Endothelial cell of umbilical vein (primary cell): ENCODE measurements around the gene NEK6. TPM values are rescaled to one million over a fixed set of nuclear protein-coding genes. Genes with fewer than 3 reads are reported as not detected.

Experiments
- BruUV-seq: library from RNA; stranded (reverse); fragments of 400-500 nt; replicated peaks from 2 replicates; lab custom pipeline; 2021; lab: Mats Ljungman, UMichigan
- CTCF ChIA-PET: fragments of 300-600, 350-600 bp; sonication (Branson Sonifier 250); formaldehyde crosslinking; loops from one replicate; lab custom pipeline; 2021; ENCODE audit warnings: antibody characterized with exemption, inconsistent platforms; lab: Charles Lee
- POLR2A ChIA-PET: fragments of 300-600, 350-600 bp; sonication (Branson Sonifier 250); formaldehyde crosslinking; loops from one replicate; lab custom pipeline; 2021; ENCODE audit warnings: antibody characterized with exemption, inconsistent platforms; lab: Charles Lee
- DNase-seq: peaks from one replicate; pipeline ENCODE4 v3.0.0-alpha.2; 2011; ENCODE audit warnings: low read depth, low spot score
- FAIRE-seq: peaks from 2 replicates; lab custom pipeline; 2011; peaks lifted over from hg19 to GRCh38; lab: Jason Lieb, UNC
- H2AFZ ChIP-seq: 2 replicates; pipeline ENCODE4 v1.6.0; 2012; ENCODE audit warnings: low read depth, low read length, control low read depth, inconsistent platforms
- H3K27ac ChIP-seq: 2 replicates; pipeline ENCODE4 v1.5.1; 2011; ENCODE audit warnings: low read depth, mild to moderate bottlenecking, control low read depth, low read length, moderate library complexity; ENCODE audit not compliant: insufficient read depth
- H3K27me3 ChIP-seq, 2 experiments: 2 replicates each; pipeline versions ENCODE4 v1.6.0 to v1.6.1; 2011; ENCODE audit warnings: low read length in 2 of 2, mixed read lengths in 1 of 2; ENCODE audit not compliant: control insufficient read depth in 2 of 2, insufficient read depth in 2 of 2
- H3K36me3 ChIP-seq, 2 experiments: 2 replicates in 1 of 2; 3 replicates in 1 of 2; pipeline ENCODE4 v1.5.1; 2011; ENCODE audit warnings: low read length in 2 of 2, mild to moderate bottlenecking in 1 of 2, moderate library complexity in 1 of 2; ENCODE audit not compliant: control insufficient read depth in 2 of 2, insufficient read depth in 2 of 2; ENCODE audit errors: extremely low read depth in 1 of 2
- H3K4me1 ChIP-seq: 3 replicates; pipeline ENCODE4 v1.5.1; 2011; ENCODE audit warnings: mild to moderate bottlenecking, low read length; ENCODE audit not compliant: control insufficient read depth, insufficient read depth; ENCODE audit errors: extremely low read depth
- H3K4me2 ChIP-seq: 2 replicates; pipeline ENCODE4 v1.6.1; 2011; ENCODE audit warnings: low read length, control low read depth, mixed read lengths; ENCODE audit not compliant: insufficient read depth
- H3K4me3 ChIP-seq, 3 experiments: fragments of 200-600 bp in 1 of 3; sonication (generic), shearing (Covaris generic) in 1 of 3; replicated peaks in 1 of 3; 2 replicates each; pipeline ENCODE4 v1.5.1; 2011 to 2016; ENCODE audit warnings: control low read depth in 3 of 3, low read length in 3 of 3, mild to moderate bottlenecking in 2 of 3, inconsistent platforms in 1 of 3, low read depth in 1 of 3, moderate library complexity in 1 of 3; ENCODE audit not compliant: insufficient read depth in 1 of 3
- H3K79me2 ChIP-seq: 2 replicates; pipeline ENCODE4 v1.6.0; 2012; ENCODE audit warnings: low read length, inconsistent platforms; ENCODE audit not compliant: control insufficient read depth, insufficient read depth
- H3K9ac ChIP-seq: replicated peaks from 2 replicates; pipeline ENCODE3; 2011; ENCODE audit warnings: low read length, control low read depth; ENCODE audit not compliant: insufficient read depth; ENCODE audit errors: extremely low read depth
- H3K9me1 ChIP-seq: replicated peaks from 3 replicates; pipeline ENCODE4 v1.6.0; 2011; ENCODE audit warnings: mild to moderate bottlenecking, low read length; ENCODE audit not compliant: control insufficient read depth, insufficient read depth; ENCODE audit errors: extremely low read depth
- H3K9me3 ChIP-seq: replicated peaks from 2 replicates; pipeline ENCODE4 v1.5.1; 2012; ENCODE audit warnings: low read length, inconsistent platforms; ENCODE audit not compliant: control insufficient read depth, insufficient read depth
- H4K20me1 ChIP-seq: replicated peaks from 2 replicates; pipeline ENCODE3; 2011; ENCODE audit warnings: mild to moderate bottlenecking, low read length; ENCODE audit not compliant: control insufficient read depth, insufficient read depth; ENCODE audit errors: extremely low read depth
- CTCF ChIP-seq, 2 donors: IDR thresholded peaks; 1 replicate in 1 of 2; 2 replicates in 1 of 2; pipeline ENCODE4 v1.5.1; 2011; ENCODE audit warnings: low read length in 2 of 2, mild to moderate bottlenecking in 2 of 2, moderate library complexity in 2 of 2, control low read depth in 1 of 2, inconsistent platforms in 1 of 2, low read depth in 1 of 2; ENCODE audit not compliant: insufficient read depth in 1 of 2; ENCODE audit errors: extremely low read depth in 1 of 2
- EZH2 ChIP-seq: IDR thresholded peaks from 2 replicates; pipeline ENCODE4 v1.6.1; 2012; ENCODE audit warnings: borderline replicate concordance, low read depth, mild to moderate bottlenecking, moderate library complexity, low read length, inconsistent platforms; ENCODE audit not compliant: severe bottlenecking
- FOS ChIP-seq: IDR thresholded peaks from 2 replicates; pipeline ENCODE4 v1.6.1; 2011; ENCODE audit warnings: mild to moderate bottlenecking, low read length, moderate library complexity, borderline replicate concordance; ENCODE audit not compliant: insufficient read depth
- GATA2 ChIP-seq: IDR thresholded peaks from 2 replicates; pipeline ENCODE4 v1.7.0; 2011; ENCODE audit warnings: low read depth, mild to moderate bottlenecking, moderate library complexity, mixed read lengths, low read length; ENCODE audit not compliant: insufficient read length, insufficient read depth
- JUN ChIP-seq: IDR thresholded peaks from 2 replicates; pipeline ENCODE4 v1.6.1; 2011; ENCODE audit warnings: borderline replicate concordance, low read depth; ENCODE audit not compliant: insufficient read length, insufficient read depth
- MAX ChIP-seq: IDR thresholded peaks from 2 replicates; pipeline ENCODE4 v1.6.1; 2011; ENCODE audit not compliant: insufficient read depth, insufficient read length
- MYC ChIP-seq: IDR thresholded peaks from one replicate; pipeline ENCODE4 v1.6.1; 2011; ENCODE audit warnings: mild to moderate bottlenecking, low read depth, low read length
- POLR2A ChIP-seq: IDR thresholded peaks from 2 replicates; pipeline ENCODE4 v1.6.1; 2012; ENCODE audit warnings: low read depth, mild to moderate bottlenecking, control low read depth, low read length
- POLR2AphosphoS5 ChIP-seq: IDR thresholded peaks from 2 replicates; pipeline ENCODE4 v1.6.1; 2012; ENCODE audit warnings: low read depth, mild to moderate bottlenecking, control low read depth, low read length, moderate library complexity; ENCODE audit not compliant: insufficient read depth
- dilution Hi-C: fragments of 300-500 bp; cut with MboI; formaldehyde crosslinking; loops from one replicate; pipeline ENCODE4 v1.15.0; 2019; ENCODE audit warnings: low sequenced_read_pairs; ENCODE audit not compliant: extremely low pct_ligation_motif_present
- intact Hi-C: fragments of 100-400 bp; cut with micrococcal nuclease; formaldehyde crosslinking; loops from one replicate; pipeline ENCODE4 v1.10.0; 2022
- polyA plus RNA-seq, 4 experiments: library from polyadenylated mRNA; depleted of rRNA in 3 of 4; stranded (reverse) in 3 of 4; unstranded in 1 of 4; fragments of >200 nt; gene quantifications; 2 replicates each; pipeline versions ENCODE4 v1.2.1 to v1.2.3, GENCODE V29; 2011 to 2012; ENCODE audit warnings: missing spikeins in 1 of 4
- total RNA-seq: library from RNA; stranded (reverse); gene quantifications from 2 replicates; pipeline ENCODE4 v1.2.3, GENCODE V29; 2021

The NEK6 gene
- total and polyA plus RNA-seq, 2 donors (not counting 3 experiments of a cell fraction or from before 2014, with no cell fraction given) = 64.3 to 67.1 TPM

GRCh38 chr9:124258607-124259157 is 933 bp downstream of the NEK6 start:
- FAIRE-seq (no peak), DNase-seq (no peak)
- Histone ChIP-seq H4K20me1 (no peaks in the 10 kb centered on the region), H3K4me3 (peak overlapping the region; percentile 4 to 90 (median 70)), H3K4me1 (peaks cover 44% of the 10 kb centered on the region), H3K9me1 (no peaks in the 10 kb centered on the region), H3K9me3 (no peaks in the 10 kb centered on the region), H3K27ac (peak overlapping the region; percentile 76), H3K4me2 (peak overlapping the region; percentile 75), H3K9ac (peak overlapping the region; percentile 84), H3K79me2 (peaks cover 53% of the 10 kb centered on the region), H3K36me3 (no peaks in the 10 kb centered on the region), H2AFZ (no peak overlapping the region), H3K27me3 (no peaks in the 10 kb centered on the region)
- dilution Hi-C loops (no loop called here), intact Hi-C loops (loop anchor here (1.0 to 5.0 kb wide), 7 partner anchors 9 to 134 kb away; no protein-coding TSS in a partner anchor)
- ChIA-PET POLR2A (interaction anchor here (0.7 kb wide), 1 partner anchor 31 kb away, joined by 3 read pairs; no protein-coding TSS in a partner anchor), CTCF (interaction anchor here (0.8 to 2.7 kb wide), 8 partner anchors 22 to 136 kb away, joined by 3 to 20 read pairs (median 6); no protein-coding TSS in a partner anchor)
- TF ChIP-seq MYC = no peak
- no peak for TF ChIP-seq FOS
- TF ChIP-seq POLR2A = peak; percentile 54
- no peak for TF ChIP-seq POLR2AphosphoS5
- BruUV-seq = TSS peak; percentile 50

- Histone ChIP-seq H3K9me3 (no peaks in the 10 kb centered on the region), H2AFZ (no peak overlapping the region), H3K4me1 (peaks cover 50% of the 10 kb centered on the region), H4K20me1 (no peaks in the 10 kb centered on the region), H3K4me3 (peak overlapping the region; percentile 5 to 90 (median 70)), H3K79me2 (peaks cover 59% of the 10 kb centered on the region), H3K9me1 (no peaks in the 10 kb centered on the region), H3K36me3 (no peaks in the 10 kb centered on the region), H3K4me2 (peak overlapping the region; percentile 75), H3K27ac (peak overlapping the region; percentile 76), H3K9ac (peak overlapping the region; percentile 84), H3K27me3 (no peaks in the 10 kb centered on the region)
- POLR2A ChIA-PET = interaction anchor here (0.7 to 1.0 kb wide), 2 partner anchors 30 to 47 kb away, joined by 3 read pairs; no protein-coding TSS in a partner anchor
- TF ChIP-seq MAX (no peak), CTCF (IDR thresholded peaks at IDR 0.05; ENCODE audit: extremely low read depth in 1 of 2, insufficient read depth in 1 of 2, low read depth in 1 of 2, low read length in 2 of 2) (no peak), FOS (peak; percentile 92), POLR2AphosphoS5 (peak; percentile 32), POLR2A (no peak), JUN (peak; percentile 49), EZH2 (no peak), MYC (no peak), GATA2 (no peak)
- peak; percentile 94 for FAIRE-seq
- dilution Hi-C loops = no loop called here
- DNase-seq = peak; percentile 77
- CTCF ChIA-PET = interaction anchor here (0.8 to 2.7 kb wide), 8 partner anchors 21 to 136 kb away, joined by 3 to 20 read pairs (median 6); no protein-coding TSS in a partner anchor
- intact Hi-C loops = loop anchor here (1.0 to 5.0 kb wide), 7 partner anchors 8 to 133 kb away; no protein-coding TSS in a partner anchor
- TSS peak; percentile 26 for BruUV-seq
These were observed 1.5 kb downstream of the NEK6 start for GRCh38 chr9:124259158-124259808.
